H9 (cell line): Measurements from ENCODE around the gene NFILZ. TPM values are rescaled to one million over a fixed set of nuclear protein-coding genes. Genes with fewer than 3 reads are reported as not detected.

Experiments used
- DNase-seq: peaks from one replicate; pipeline ENCODE4 v3.0.0-alpha.2; 2017
- H2AFZ ChIP-seq: one replicate; pipeline ENCODE4 v1.6.1; 2013; ENCODE audit warnings: mild to moderate bottlenecking, low read length, control low read depth, moderate library complexity
- H2AK5ac ChIP-seq: 2 replicates; pipeline ENCODE4 v1.6.1; 2013; ENCODE audit warnings: low read length, control low read depth, mixed read lengths; ENCODE audit not compliant: insufficient read length
- H2BK120ac ChIP-seq: one replicate; pipeline ENCODE4 v1.6.1; 2013; ENCODE audit warnings: low read depth, mild to moderate bottlenecking, low read length, control low read depth, inconsistent platforms; ENCODE audit not compliant: poor library complexity, severe bottlenecking
- H2BK12ac ChIP-seq: 2 replicates; pipeline ENCODE4 v1.6.1; 2013; ENCODE audit warnings: low read length, control low read depth, mixed read lengths, low read depth; ENCODE audit not compliant: insufficient read length
- H2BK15ac ChIP-seq: 2 replicates; pipeline ENCODE4 v1.6.1; 2013; ENCODE audit warnings: low read depth, low read length, control low read depth
- H2BK20ac ChIP-seq: one replicate; pipeline ENCODE4 v1.6.1; 2013; ENCODE audit warnings: low read depth, mild to moderate bottlenecking, low read length, control low read depth, inconsistent platforms; ENCODE audit not compliant: poor library complexity, severe bottlenecking
- H2BK5ac ChIP-seq: 2 replicates; pipeline ENCODE4 v1.6.1; 2013; ENCODE audit warnings: low read length, control low read depth, mixed read lengths; ENCODE audit not compliant: insufficient read length
- H3K14ac ChIP-seq: 2 replicates; pipeline ENCODE4 v1.6.1; 2013; ENCODE audit warnings: low read length, control low read depth; ENCODE audit not compliant: insufficient read depth
- H3K18ac ChIP-seq: 2 replicates; pipeline ENCODE4 v1.6.1; 2013; ENCODE audit warnings: low read depth, mild to moderate bottlenecking, mixed read lengths, low read length, control low read depth; ENCODE audit not compliant: insufficient read length
- H3K23ac ChIP-seq: 2 replicates; pipeline ENCODE4 v1.6.1; 2013; ENCODE audit warnings: low read length, control low read depth, mixed read lengths, low read depth; ENCODE audit not compliant: insufficient read length
- H3K23me2 ChIP-seq: 2 replicates; pipeline ENCODE4 v1.6.1; 2013; ENCODE audit warnings: low read depth, mild to moderate bottlenecking, mixed read lengths, low read length, control low read depth; ENCODE audit not compliant: insufficient read length, poor library complexity, severe bottlenecking
- H3K27ac ChIP-seq: 2 replicates; pipeline ENCODE4 v1.5.1; 2013; ENCODE audit warnings: low read length, control low read depth, mixed read lengths, low read depth; ENCODE audit not compliant: insufficient read length
- H3K27me3 ChIP-seq: 2 replicates; pipeline ENCODE4 v1.6.1; 2013; ENCODE audit warnings: low read length, control low read depth, inconsistent platforms; ENCODE audit not compliant: insufficient read depth
- H3K4ac ChIP-seq: 2 replicates; pipeline ENCODE4 v1.6.1; 2013; ENCODE audit warnings: low read depth, mild to moderate bottlenecking, control low read depth, inconsistent platforms, low read length, moderate library complexity
- H3K4me1 ChIP-seq: 2 replicates; pipeline ENCODE4 v1.6.1; 2013; ENCODE audit warnings: low read length, control low read depth, inconsistent platforms; ENCODE audit not compliant: insufficient read depth
- H3K4me2 ChIP-seq: 2 replicates; pipeline ENCODE4 v1.6.1; 2013; ENCODE audit warnings: low read length, control low read depth, mixed read lengths; ENCODE audit not compliant: insufficient read length, insufficient read depth
- H3K56ac ChIP-seq: 2 replicates; pipeline ENCODE4 v1.6.1; 2013; ENCODE audit warnings: low read depth, mild to moderate bottlenecking, mixed read lengths, low read length, control low read depth; ENCODE audit not compliant: insufficient read length
- H3K79me1 ChIP-seq: 2 replicates; pipeline ENCODE4 v1.6.1; 2013; ENCODE audit warnings: low read depth, mild to moderate bottlenecking, moderate library complexity, low read length, control low read depth, inconsistent platforms; ENCODE audit not compliant: insufficient read depth, poor library complexity, severe bottlenecking
- H3K79me2 ChIP-seq: 2 replicates; pipeline ENCODE4 v1.6.1; 2013; ENCODE audit warnings: low read length, control low read depth, inconsistent platforms; ENCODE audit not compliant: insufficient read depth
- H3K9ac ChIP-seq: 2 replicates; pipeline ENCODE4 v1.6.1; 2013; ENCODE audit warnings: low read length, control low read depth, mixed read lengths; ENCODE audit not compliant: insufficient read length; ENCODE audit errors: extremely low read depth
- H3K9me3 ChIP-seq: one replicate; pipeline ENCODE4 v1.6.1; 2013; ENCODE audit warnings: low read depth, low read length, inconsistent platforms; ENCODE audit not compliant: control insufficient read depth
- H3T11ph ChIP-seq: one replicate; pipeline ENCODE4 v1.6.1; 2013; ENCODE audit warnings: mild to moderate bottlenecking, low read length, control low read depth, inconsistent platforms
- H4K20me1 ChIP-seq: one replicate; pipeline ENCODE4 v1.6.1; 2013; ENCODE audit not compliant: control insufficient read depth, insufficient read length, insufficient read depth
- H4K5ac ChIP-seq: 2 replicates; pipeline ENCODE4 v1.6.1; 2013; ENCODE audit warnings: low read depth, mild to moderate bottlenecking, mixed read lengths, low read length, control low read depth; ENCODE audit not compliant: insufficient read length
- H4K8ac ChIP-seq: replicated peaks from 2 replicates; pipeline ENCODE4 v1.6.1; 2013; ENCODE audit warnings: low read length, control low read depth, mixed read lengths, low read depth; ENCODE audit not compliant: insufficient read length
- H4K91ac ChIP-seq: 2 replicates; pipeline ENCODE4 v1.6.1; 2013; ENCODE audit warnings: low read depth, mild to moderate bottlenecking, moderate library complexity, mixed read lengths, low read length, control low read depth; ENCODE audit not compliant: insufficient read length
- H3K27ac Mint-ChIP-seq, 3 experiments: 2 replicates in 2 of 3; 3 replicates in 1 of 3; pipeline ENCODE4 v1.8.0; 2020 to 2021; ENCODE audit warnings: mixed read lengths in 3 of 3, mild to moderate bottlenecking in 1 of 3, moderate library complexity in 1 of 3
- H3K27me3 Mint-ChIP-seq: 2 replicates; pipeline ENCODE4 v1.8.0; 2021; ENCODE audit warnings: low read depth, mild to moderate bottlenecking, moderate library complexity, mixed read lengths
- H3K36me3 Mint-ChIP-seq, 3 experiments: 2 replicates in 2 of 3; 3 replicates in 1 of 3; pipeline ENCODE4 v1.8.0; 2020 to 2021; ENCODE audit warnings: low read depth in 3 of 3, mixed read lengths in 3 of 3; ENCODE audit not compliant: insufficient read depth in 1 of 3
- H3K4me1 Mint-ChIP-seq, 2 experiments: 2 replicates each; pipeline ENCODE4 v1.8.0; 2020; ENCODE audit warnings: mixed read lengths in 2 of 2
- H3K4me3 Mint-ChIP-seq, 2 experiments: 2 replicates in 1 of 2; 3 replicates in 1 of 2; pipeline ENCODE4 v1.8.0; 2020 to 2021; ENCODE audit warnings: mild to moderate bottlenecking in 2 of 2, mixed read lengths in 2 of 2, moderate library complexity in 1 of 2
- H3K9me3 Mint-ChIP-seq, 2 experiments: 2 replicates in 1 of 2; 3 replicates in 1 of 2; pipeline ENCODE4 v1.8.0; 2020; ENCODE audit warnings: mild to moderate bottlenecking in 2 of 2, mixed read lengths in 2 of 2, moderate library complexity in 1 of 2
- CTCF ChIP-seq: fragments of 200-600 bp; sonication (generic); conservative IDR thresholded peaks from 3 replicates; pipeline ENCODE4 v1.8.0; 2021; ENCODE audit warnings: antibody characterized with exemption, mild to moderate bottlenecking
- WGBS: extraction: QIAGEN DNeasy Blood & Tissue Kit; methylation state at CpG from one replicate; pipeline ENCODE4 v1.1.7; 2013; ENCODE audit warnings: missing lambda C conversion rate, low lambda C conversion rate, mixed read lengths; ENCODE audit not compliant: insufficient read length; ENCODE audit errors: extremely low coverage; 5-methylcytosine and 5-hydroxymethylcytosine counted together
- total RNA-seq: library from RNA; stranded (reverse); gene quantifications from 2 replicates; pipeline ENCODE4 v1.2.1, GENCODE V29; 2021

The NFILZ gene
- total RNA-seq, 1 experiment from 2014 or later: not detected

GRCh38 chr19:8600816-8601215, 29.6 kb upstream of the NFILZ start:
- Mint-ChIP-seq H3K4me3 (no peak overlapping the region), H3K27me3 (peaks cover 3% of the 10 kb centered on the region; the same call in 1 of the 2 replicates), H3K36me3 (peaks cover 25 to 37% (median 26%) of the 10 kb centered on the region in 3 experiments), H3K4me1 (no peaks in the 10 kb centered on the region), H3K9me3 (peaks cover 3 to 5% of the 10 kb centered on the region in 2 experiments; a peak in 3 of 5 replicates), H3K27ac (no peak overlapping the region)
- Histone ChIP-seq H3K23ac (no peak overlapping the region), H3K27me3 (no peaks in the 10 kb centered on the region), H2BK20ac (no peak overlapping the region), H3K56ac (no peak overlapping the region), H2BK5ac (no peak overlapping the region), H3K27ac (no peak overlapping the region), H3K79me1 (no peaks in the 10 kb centered on the region), H3K4ac (no peak overlapping the region), H3T11ph (no peak overlapping the region), H4K20me1 (no peaks in the 10 kb centered on the region), H3K4me2 (no peak overlapping the region), H4K8ac (no peak overlapping the region), H2BK120ac (no peak overlapping the region), H4K5ac (no peak overlapping the region), H4K91ac (no peak overlapping the region), H3K23me2 (no peaks in the 10 kb centered on the region), H3K4me1 (no peaks in the 10 kb centered on the region), H2AK5ac (no peak overlapping the region), H3K14ac (no peak overlapping the region), H3K9ac (no peak overlapping the region), H3K18ac (no peak overlapping the region), H2BK15ac (no peak overlapping the region), H2BK12ac (no peak overlapping the region), H3K79me2 (no peaks in the 10 kb centered on the region), H3K9me3 (no peaks in the 10 kb centered on the region), H2AFZ (no peak overlapping the region)
- no peak for TF ChIP-seq CTCF
- DNase-seq: no peak
- WGBS: no CpG with 5 or more reads among the region's 16 CpGs
